ENCODE results near the gene IMPDH1.

The IMPDH1 gene

GRCh38 chr7:128434413-128435326 is 24.9 kb upstream of the IMPDH1 start:
- no peak for TF ChIP-seq CTCF (IDR thresholded peaks at IDR 0.05; ENCODE audit: control insufficient read depth, extremely low read depth, insufficient read depth)
- no peak for DNase-seq (ENCODE audit: low read depth)
- H3K4me3 ChIP-seq (ENCODE audit: low read depth, low read length) = no peak overlapping the region

- DNase-seq (ENCODE audit: low read depth) = no peak
- TF ChIP-seq CTCF (IDR thresholded peaks at IDR 0.05; ENCODE audit: control insufficient read depth, extremely low read depth, insufficient read depth) = no peak
Observed at GRCh38 chr7:128431754-128432153, 22.0 kb upstream of the IMPDH1 start.

GRCh38 chr7:128431221-128431620 is 21.4 kb upstream of the IMPDH1 start:
- TF ChIP-seq CTCF (IDR thresholded peaks at IDR 0.05; ENCODE audit: control insufficient read depth, extremely low read depth, insufficient read depth) = no peak
- DNase-seq (ENCODE audit: low read depth) = no peak
- no peak overlapping the region for H3K4me3 ChIP-seq (ENCODE audit: low read depth, low read length)

More at GRCh38 chr7:128431754-128432153, 22.0 kb upstream of the IMPDH1 start:
- no peak overlapping the region for H3K4me3 ChIP-seq (ENCODE audit: low read depth, low read length)

GRCh38 chr7:128430207-128430606 is 20.4 kb upstream of the IMPDH1 start:
- TF ChIP-seq CTCF (IDR thresholded peaks at IDR 0.05; ENCODE audit: control insufficient read depth, extremely low read depth, insufficient read depth) = no peak
- H3K4me3 ChIP-seq (ENCODE audit: low read depth, low read length) = no peak overlapping the region
- no peak for DNase-seq (ENCODE audit: low read depth)

- DNase-seq (ENCODE audit: low read depth) = no peak
- no peak overlapping the region for H3K4me3 ChIP-seq (ENCODE audit: low read depth, low read length)
Observed at GRCh38 chr7:128427289-128427891, 17.6 kb upstream of the IMPDH1 start.

GRCh38 chr7:128425850-128426249 is 16.1 kb upstream of the IMPDH1 start:
- H3K4me3 ChIP-seq (ENCODE audit: low read depth, low read length) = no peak overlapping the region
- DNase-seq (ENCODE audit: low read depth) = no peak
- peak; percentile 79 for TF ChIP-seq CTCF (IDR thresholded peaks at IDR 0.05; ENCODE audit: control insufficient read depth, extremely low read depth, insufficient read depth)

More at GRCh38 chr7:128427289-128427891, 17.6 kb upstream of the IMPDH1 start:
- TF ChIP-seq CTCF (IDR thresholded peaks at IDR 0.05; ENCODE audit: control insufficient read depth, extremely low read depth, insufficient read depth) = peak; percentile 74
